Endothelial cell of hepatic sinusoid (primary cell): ENCODE results near the gene SPG7.

ENCODE experiments used
- in situ Hi-C: cut with HindIII; loops from 2 replicates; pipeline ENCODE4 v1.10.0; 2017; ENCODE audit warnings: low sequenced_read_pairs

SPG7 gene

DNA sequence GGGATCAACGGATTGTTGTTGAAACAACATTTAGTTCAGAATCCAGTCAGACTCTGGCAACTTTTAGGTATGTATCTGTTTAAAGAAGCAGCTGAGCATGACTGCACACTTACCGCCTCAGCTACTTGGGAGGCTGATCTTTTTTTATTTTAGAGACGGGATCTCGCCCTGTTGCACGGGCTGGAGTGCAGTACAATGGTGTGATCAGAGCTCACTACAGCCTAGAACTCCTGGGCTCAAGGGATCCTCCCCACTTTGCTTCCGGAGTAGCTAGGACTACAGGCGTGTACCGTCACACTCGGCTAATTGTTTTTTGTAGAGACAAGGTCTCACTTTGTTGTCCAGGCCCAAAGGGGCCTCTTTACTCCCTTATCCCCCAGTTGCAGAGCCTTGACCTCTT is 2.3 kb downstream of the SPG7 start:
- in situ Hi-C loops: no loop called here

DNA sequence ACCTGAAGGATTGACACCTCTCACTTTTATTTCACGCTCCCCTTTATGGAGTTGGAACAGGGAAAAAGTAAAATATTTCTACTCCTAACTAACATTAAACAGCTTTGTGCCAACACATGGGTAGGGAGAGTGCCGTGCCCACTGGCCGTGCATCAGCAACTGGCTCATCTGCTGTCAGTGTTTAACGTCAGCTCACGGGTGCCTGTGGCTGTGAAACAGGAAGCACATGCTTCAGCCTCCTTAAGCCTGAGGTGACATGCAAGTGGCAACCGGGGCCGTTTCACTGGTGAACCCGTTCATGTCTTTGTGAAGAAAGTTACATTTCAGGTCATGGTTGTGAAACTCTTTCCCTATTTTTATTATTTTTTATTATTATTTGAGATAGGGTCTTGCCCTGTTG is 3.2 kb downstream of the SPG7 start:
- in situ Hi-C loops: no loop called here

DNA sequence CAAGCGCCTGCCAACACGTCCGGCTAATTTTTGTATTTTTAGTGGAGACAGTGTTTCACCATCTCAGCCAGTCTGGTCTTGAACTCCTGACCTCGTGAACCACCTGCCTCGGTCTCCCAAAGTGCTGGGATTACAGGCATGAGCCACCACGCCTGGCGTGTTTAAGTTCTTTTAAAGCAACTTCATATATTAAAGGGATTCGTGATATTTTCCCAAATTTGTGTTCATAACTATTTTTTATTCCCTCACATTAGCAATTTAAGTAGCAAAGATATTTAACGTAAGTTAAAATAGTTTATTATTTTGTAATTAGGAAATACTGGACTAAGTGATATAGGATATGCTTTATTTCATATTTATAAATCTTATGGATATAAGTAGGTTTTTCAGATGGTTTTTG is 4.2 kb downstream of the SPG7 start:
- in situ Hi-C loops: no loop called here

DNA sequence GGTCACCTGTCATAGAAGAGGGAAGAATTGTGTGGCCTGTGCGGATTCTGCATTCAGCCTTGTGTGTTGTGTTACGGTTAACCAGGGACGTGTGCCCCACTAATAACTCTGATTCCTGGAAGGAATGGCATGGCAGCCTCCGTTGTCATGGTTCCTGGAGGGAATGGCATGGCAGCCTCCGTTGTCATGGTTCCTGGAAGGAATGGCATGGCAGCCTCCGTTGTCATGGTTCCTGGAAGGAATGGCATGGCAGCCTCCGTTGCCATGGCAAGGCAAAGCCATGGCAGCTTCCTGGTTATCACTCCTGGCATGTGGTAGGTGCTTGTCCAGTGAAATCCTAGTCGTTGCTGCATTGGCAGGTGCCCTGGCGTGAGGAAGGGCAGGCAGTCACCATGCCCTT is 8.9 kb downstream of the SPG7 start:
- in situ Hi-C loops: no loop called here

- in situ Hi-C loops: no loop called here
Measured at GRCh38 chr16:89519881-89520280, 11.7 kb downstream of the SPG7 start.

- in situ Hi-C loops: no loop called here
Measured at GRCh38 chr16:89522287-89522686, 14.1 kb downstream of the SPG7 start.

- in situ Hi-C loops: no loop called here
Measured at GRCh38 chr16:89523680-89524344, 15.6 kb downstream of the SPG7 start.

DNA sequence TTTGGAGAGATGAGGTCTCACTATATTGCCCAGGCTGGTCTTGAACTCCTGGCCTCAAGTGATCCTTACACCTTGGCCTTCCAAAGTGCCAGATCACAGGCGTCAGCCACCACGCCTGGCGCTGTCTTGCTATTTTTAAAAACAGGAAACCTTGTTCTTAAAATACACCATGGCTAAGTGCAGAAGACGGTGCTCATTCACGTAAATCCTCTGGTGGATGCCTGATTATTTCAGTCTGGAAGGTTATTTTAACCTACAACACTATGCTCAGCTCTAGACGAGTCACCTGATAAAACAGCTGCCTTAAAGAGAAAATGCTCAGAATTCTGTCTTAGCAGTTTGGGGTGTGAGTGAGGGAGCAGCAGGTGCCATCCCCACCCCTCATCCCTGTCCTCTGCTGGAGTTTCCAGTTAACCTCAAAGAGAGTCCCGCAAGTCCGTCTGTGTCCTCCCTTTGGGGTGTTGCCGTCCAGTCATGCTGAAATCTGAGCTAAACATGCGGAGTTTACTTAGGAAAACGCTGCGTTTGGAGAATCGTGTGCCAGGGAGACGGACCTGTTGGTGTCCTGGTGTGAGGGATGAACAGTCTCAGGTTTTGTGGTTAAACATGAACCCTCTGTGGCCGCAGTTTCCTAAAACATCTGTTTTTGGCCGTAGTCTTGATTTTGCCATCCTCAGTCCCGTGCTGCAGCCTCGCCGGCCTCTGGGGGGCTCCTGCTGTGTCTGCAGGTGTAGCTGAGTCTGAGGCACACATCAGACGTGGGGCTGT is 17.1 kb downstream of the SPG7 start:
- in situ Hi-C loops: loop anchor here (5.0 kb wide), 1 partner anchor 88 kb away; no protein-coding TSS in a partner anchor

- in situ Hi-C loops: loop anchor here (5.0 kb wide), 1 partner anchor 92 kb away; no protein-coding TSS in a partner anchor
Measured at GRCh38 chr16:89529097-89529496, 20.9 kb downstream of the SPG7 start.

- in situ Hi-C loops: no loop called here
Measured at GRCh38 chr16:89530401-89531381, 22.5 kb downstream of the SPG7 start.

GRCh38 chr16:89531821-89532526 is 23.8 kb downstream of the SPG7 start:
- in situ Hi-C loops: no loop called here

GRCh38 chr16:89534252-89534756 is 26.1 kb downstream of the SPG7 start:
- in situ Hi-C loops: no loop called here

DNA sequence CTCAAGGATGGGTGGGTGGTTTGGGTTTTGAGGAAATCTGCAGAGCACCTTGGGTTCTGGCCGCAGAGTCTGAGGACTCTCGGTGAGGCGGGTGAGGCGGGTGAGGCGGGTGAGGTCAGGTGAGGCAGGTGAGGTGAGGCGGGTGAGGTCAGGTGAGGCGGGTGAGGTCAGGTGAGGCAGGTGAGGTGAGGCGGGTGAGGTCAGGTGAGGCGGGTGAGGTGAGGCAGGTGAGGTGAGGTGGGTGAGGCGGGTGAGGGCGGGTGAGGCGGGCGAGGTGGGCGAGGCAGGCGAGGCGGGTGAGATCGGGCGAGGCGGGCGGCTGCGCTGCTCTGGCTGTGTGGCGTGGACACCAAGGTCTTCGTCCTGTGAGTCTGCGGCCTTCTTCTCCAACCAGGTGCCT is 28.2 kb downstream of the SPG7 start:
- in situ Hi-C loops: no loop called here

GRCh38 chr16:89536886-89537548 is 28.8 kb downstream of the SPG7 start:
- in situ Hi-C loops: no loop called here

GRCh38 chr16:89537549-89537925 is 29.3 kb downstream of the SPG7 start:
- in situ Hi-C loops: no loop called here

DNA sequence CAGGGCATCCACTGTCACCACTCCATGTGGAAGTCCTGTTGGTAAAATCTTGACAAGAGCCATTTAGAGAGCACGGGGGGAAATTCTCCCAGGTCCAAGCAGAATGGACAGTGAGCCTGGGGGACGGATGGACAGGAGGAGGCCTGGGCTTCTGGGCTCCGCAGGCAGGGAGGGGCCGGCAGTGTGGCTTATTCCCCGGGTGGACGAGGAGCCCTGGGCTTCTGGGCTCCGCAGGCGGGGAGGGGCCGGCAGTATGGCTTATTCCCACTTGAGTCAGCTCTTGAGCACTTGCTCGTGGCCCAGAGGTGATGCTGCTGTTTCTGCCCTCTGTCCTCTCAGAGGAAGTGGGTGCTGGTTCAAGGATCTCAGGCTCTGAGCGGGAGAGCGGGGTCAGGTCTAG is 30.1 kb downstream of the SPG7 start:
- in situ Hi-C loops: no loop called here

- in situ Hi-C loops: no loop called here
Measured at GRCh38 chr16:89540557-89540956, 32.4 kb downstream of the SPG7 start.

GRCh38 chr16:89541792-89542191 is 33.6 kb downstream of the SPG7 start:
- in situ Hi-C loops: no loop called here

DNA sequence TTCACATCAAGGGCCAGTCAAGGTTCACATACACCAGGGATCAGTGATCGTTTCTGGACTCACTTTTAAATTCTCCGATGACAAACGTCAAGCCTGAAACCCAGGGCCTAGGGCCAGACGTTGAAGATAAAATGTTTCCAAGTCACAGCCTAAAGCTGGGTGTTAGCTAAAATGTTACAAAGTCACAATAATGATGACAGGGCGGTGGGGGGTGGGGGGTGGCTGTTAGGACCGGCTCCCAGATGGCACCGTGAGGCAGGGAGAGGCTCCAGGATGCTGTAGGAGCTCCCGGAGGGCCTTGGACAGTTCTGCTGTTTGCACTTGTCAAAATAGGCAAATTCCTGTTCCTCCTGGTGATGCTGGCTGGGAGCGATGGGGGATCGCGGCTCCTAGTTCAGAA is 35.9 kb downstream of the SPG7 start:
- in situ Hi-C loops: no loop called here

DNA sequence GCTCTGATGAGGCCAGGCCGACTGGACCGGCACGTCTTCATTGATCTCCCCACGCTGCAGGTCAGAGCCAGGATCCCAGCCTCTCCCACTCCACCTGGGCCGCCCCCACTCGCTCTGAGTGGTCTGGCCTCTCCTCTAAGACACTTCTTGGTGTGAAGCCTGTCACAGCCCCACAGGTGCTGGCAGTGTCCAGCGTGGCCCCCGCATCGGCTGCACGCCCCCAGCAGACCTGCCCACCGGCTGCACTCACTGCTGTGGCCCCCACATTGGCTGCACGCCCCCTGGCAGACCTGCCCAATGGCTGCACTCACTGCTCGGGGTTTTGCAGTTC is 36.5 kb downstream of the SPG7 start:
- in situ Hi-C loops: no loop called here
